Caco-2 (cell line): ENCODE data around the gene NRF1. TPM values are rescaled to one million over a fixed set of nuclear protein-coding genes. Genes with fewer than 3 reads are reported as not detected.
A peak's percentile ranks its signal among the peaks of the same experiment; 100 is the strongest.

Experiments used
- BruUV-seq: library from RNA; stranded (reverse); fragments of 400-500 nt; replicated peaks from 2 replicates; lab custom pipeline; 2021; lab: Mats Ljungman, UMichigan
- CTCF ChIA-PET: fragments of 300-600 bp; sonication (Branson Sonifier 250); formaldehyde crosslinking; loops from one replicate; lab custom pipeline; 2022; ENCODE audit warnings: antibody characterized with exemption; lab: Charles Lee
- POLR2A ChIA-PET: fragments of 300-600 bp; sonication (Branson Sonifier 250); formaldehyde crosslinking; loops from one replicate; lab custom pipeline; 2022; ENCODE audit warnings: antibody characterized with exemption; lab: Charles Lee
- DNase-seq, 2 experiments: peaks; one replicate each; pipeline versions ENCODE4 v3.0.0 to v3.0.0-alpha.2; 2020 to 2022
- H3K27me3 ChIP-seq: replicated peaks from 2 replicates; pipeline ENCODE4 v1.6.0; 2011; ENCODE audit warnings: low read length; ENCODE audit not compliant: control insufficient read depth, insufficient read depth
- H3K36me3 ChIP-seq: 2 replicates; pipeline ENCODE4 v1.5.1; 2011; ENCODE audit warnings: low read length; ENCODE audit not compliant: control insufficient read depth, insufficient read depth
- H3K4me1 ChIP-seq: fragments of 250-450 bp; sonication (Bioruptor Pico); 2 replicates; pipeline ENCODE4 v1.5.1; 2020; ENCODE audit warnings: mild to moderate bottlenecking
- H3K4me3 ChIP-seq: 2 replicates; pipeline ENCODE4 v1.5.1; 2011; ENCODE audit warnings: low read depth, mild to moderate bottlenecking, control low read depth, low read length
- H3K9me3 ChIP-seq: fragments of 250-450 bp; sonication (Bioruptor Pico); 2 replicates; pipeline ENCODE4 v1.5.1; 2020; ENCODE audit warnings: mild to moderate bottlenecking, moderate library complexity
- H3K27ac Mint-ChIP-seq: one replicate; pipeline ENCODE4 v1.8.0; 2022; ENCODE audit warnings: mixed read lengths; ENCODE audit not compliant: unreplicated experiment
- H3K27me3 Mint-ChIP-seq: one replicate; pipeline ENCODE4 v1.8.0; 2022; ENCODE audit warnings: mixed read lengths; ENCODE audit not compliant: insufficient read depth, unreplicated experiment
- H3K36me3 Mint-ChIP-seq: one replicate; pipeline ENCODE4 v1.8.0; 2022; ENCODE audit warnings: mild to moderate bottlenecking, mixed read lengths; ENCODE audit not compliant: insufficient read depth, unreplicated experiment
- H3K4me1 Mint-ChIP-seq: one replicate; pipeline ENCODE4 v1.8.0; 2022; ENCODE audit warnings: low read depth, mixed read lengths; ENCODE audit not compliant: unreplicated experiment
- H3K4me3 Mint-ChIP-seq: one replicate; pipeline ENCODE4 v1.8.0; 2022; ENCODE audit warnings: mild to moderate bottlenecking, moderate library complexity, mixed read lengths; ENCODE audit not compliant: unreplicated experiment
- H3K9me3 Mint-ChIP-seq: one replicate; pipeline ENCODE4 v1.8.0; 2022; ENCODE audit warnings: mixed read lengths; ENCODE audit not compliant: unreplicated experiment
- intact Hi-C: fragments of 100-400 bp; cut with micrococcal nuclease; formaldehyde crosslinking; loops from one replicate; pipeline ENCODE4 v1.10.0; 2022; ENCODE audit not compliant: unreplicated experiment
- total RNA-seq: library from RNA; stranded (reverse); gene quantifications from 2 replicates; pipeline ENCODE4 v1.2.3, GENCODE V29; 2022
- TF ChIP-seq, protein P1 (sequence below), 2 experiments: fragments of 200-600 bp in 1 of 2; IDR thresholded peaks; 1 replicate in 1 of 2; 2 replicates in 1 of 2; pipeline versions ENCODE4 v1.5.1 to v1.8.0; 2011 to 2022; ENCODE audit warnings: antibody characterized with exemption in 1 of 2, control low read depth in 1 of 2, inconsistent platforms in 1 of 2, low read depth in 1 of 2, low read length in 1 of 2, mild to moderate bottlenecking in 1 of 2, moderate library complexity in 1 of 2; ENCODE audit not compliant: insufficient read depth in 1 of 2, severe bottlenecking in 1 of 2, unreplicated experiment in 1 of 2

Gene NRF1
- total RNA-seq, 1 experiment from 2014 or later, result 22.5 TPM

DNA sequence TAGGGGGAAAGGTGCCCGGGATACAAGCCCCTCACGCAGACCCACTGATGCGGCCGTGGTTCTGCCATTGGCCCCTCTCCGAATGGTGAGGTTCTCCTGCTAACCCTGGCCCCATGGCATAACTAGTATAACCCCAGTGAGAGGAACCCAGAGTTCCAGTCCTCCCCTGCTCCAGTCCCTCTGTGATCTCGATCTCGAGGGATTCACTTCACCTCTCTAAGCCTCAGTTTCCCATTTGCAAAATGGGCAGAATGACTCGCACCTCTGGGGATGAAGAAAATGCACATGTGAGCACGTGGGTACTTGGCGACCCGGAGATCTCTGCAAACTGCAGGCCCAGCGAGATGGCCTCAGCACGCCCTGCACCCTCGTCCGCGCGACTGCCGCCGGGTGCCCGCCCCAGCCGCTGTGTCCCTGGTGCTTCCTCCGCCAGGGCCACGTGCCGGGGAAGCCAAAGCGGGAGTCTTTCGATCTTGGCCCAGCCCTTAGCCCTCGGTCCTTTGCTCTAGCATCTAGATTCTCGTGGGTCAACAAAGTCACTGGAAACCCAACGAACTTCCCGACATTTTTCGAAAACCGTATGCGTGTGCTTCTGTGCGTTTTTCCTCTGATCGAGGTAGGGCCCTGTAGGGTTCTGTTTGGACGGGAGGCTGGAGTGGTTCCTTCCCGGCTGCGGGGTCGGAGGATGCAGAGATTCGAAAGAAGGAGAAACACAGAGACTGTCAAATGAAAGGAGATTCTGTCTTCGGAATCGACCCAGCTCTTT lies 171.5 kb downstream of the NRF1 start:
- Mint-ChIP-seq H3K27me3 (no peaks in the 10 kb centered on the region), H3K4me3 (peak overlapping the region; percentile 81), H3K9me3 (no peaks in the 10 kb centered on the region), H3K4me1 (peaks cover 6% of the 10 kb centered on the region), H3K27ac (no peak overlapping the region), H3K36me3 (peaks cover 13% of the 10 kb centered on the region)
- intact Hi-C loops, result loop anchor here (5.0 kb wide), 1 partner anchor 229 kb away; no protein-coding TSS in a partner anchor
- no peaks in the 10 kb centered on the region for H3K27me3 ChIP-seq
- H3K4me3 ChIP-seq, result no peak overlapping the region
- H3K9me3 ChIP-seq, result no peaks in the 10 kb centered on the region
- BruUV-seq, result no TSS peak
- CTCF ChIA-PET, result no interaction called here
- DNase-seq, result no peak
- TF ChIP-seq, protein P1, sequence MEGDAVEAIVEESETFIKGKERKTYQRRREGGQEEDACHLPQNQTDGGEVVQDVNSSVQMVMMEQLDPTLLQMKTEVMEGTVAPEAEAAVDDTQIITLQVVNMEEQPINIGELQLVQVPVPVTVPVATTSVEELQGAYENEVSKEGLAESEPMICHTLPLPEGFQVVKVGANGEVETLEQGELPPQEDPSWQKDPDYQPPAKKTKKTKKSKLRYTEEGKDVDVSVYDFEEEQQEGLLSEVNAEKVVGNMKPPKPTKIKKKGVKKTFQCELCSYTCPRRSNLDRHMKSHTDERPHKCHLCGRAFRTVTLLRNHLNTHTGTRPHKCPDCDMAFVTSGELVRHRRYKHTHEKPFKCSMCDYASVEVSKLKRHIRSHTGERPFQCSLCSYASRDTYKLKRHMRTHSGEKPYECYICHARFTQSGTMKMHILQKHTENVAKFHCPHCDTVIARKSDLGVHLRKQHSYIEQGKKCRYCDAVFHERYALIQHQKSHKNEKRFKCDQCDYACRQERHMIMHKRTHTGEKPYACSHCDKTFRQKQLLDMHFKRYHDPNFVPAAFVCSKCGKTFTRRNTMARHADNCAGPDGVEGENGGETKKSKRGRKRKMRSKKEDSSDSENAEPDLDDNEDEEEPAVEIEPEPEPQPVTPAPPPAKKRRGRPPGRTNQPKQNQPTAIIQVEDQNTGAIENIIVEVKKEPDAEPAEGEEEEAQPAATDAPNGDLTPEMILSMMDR (IDR thresholded peaks at IDR 0.05; ENCODE audit: insufficient read depth in 1 of 2, low read depth in 1 of 2, low read length in 1 of 2, severe bottlenecking in 1 of 2, unreplicated experiment in 1 of 2), result no peak
- POLR2A ChIA-PET, result no interaction called here
- H3K4me1 ChIP-seq, result peaks cover 12% of the 10 kb centered on the region
- no peaks in the 10 kb centered on the region for H3K36me3 ChIP-seq

- DNase-seq, result no peak
- H3K27me3 ChIP-seq, result no peaks in the 10 kb centered on the region
- intact Hi-C loops, result loop anchor here (5.0 kb wide), 1 partner anchor 229 kb away; no protein-coding TSS in a partner anchor
- BruUV-seq, result TSS peak; percentile 26
- H3K4me3 ChIP-seq, result no peak overlapping the region
- Mint-ChIP-seq H3K27me3 (no peaks in the 10 kb centered on the region), H3K36me3 (peaks cover 13% of the 10 kb centered on the region), H3K9me3 (no peaks in the 10 kb centered on the region), H3K4me1 (peaks cover 6% of the 10 kb centered on the region), H3K4me3 (no peak overlapping the region), H3K27ac (no peak overlapping the region)
- ChIA-PET CTCF (no interaction called here), POLR2A (no interaction called here)
- H3K4me1 ChIP-seq, result peaks cover 8% of the 10 kb centered on the region
- H3K9me3 ChIP-seq, result no peaks in the 10 kb centered on the region
- H3K36me3 ChIP-seq, result no peaks in the 10 kb centered on the region
- TF ChIP-seq, protein P1 (IDR thresholded peaks at IDR 0.05; ENCODE audit: insufficient read depth in 1 of 2, low read depth in 1 of 2, low read length in 1 of 2, severe bottlenecking in 1 of 2, unreplicated experiment in 1 of 2), result no peak
Observed at GRCh38 chr7:129783584-129783919, 172.0 kb downstream of the NRF1 start.

DNA sequence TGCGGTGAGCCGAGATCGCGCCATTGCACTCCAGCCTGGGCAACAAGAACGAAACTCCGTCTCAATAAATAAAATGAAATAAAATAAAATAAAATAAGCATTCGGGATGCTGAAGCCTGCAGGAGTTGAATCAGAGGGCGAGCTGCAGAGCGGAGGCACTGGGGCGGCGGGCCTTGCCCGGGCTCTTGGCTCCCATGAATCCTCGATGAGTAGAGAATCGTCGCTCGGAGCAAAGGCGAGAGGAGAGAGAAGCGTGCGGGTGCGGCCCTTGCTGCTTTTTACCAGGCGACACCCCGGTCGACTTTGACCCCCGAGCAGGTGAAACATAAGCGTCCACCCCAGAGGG lies 172.9 kb downstream of the NRF1 start:
- Mint-ChIP-seq H3K4me1 (peaks cover 6% of the 10 kb centered on the region), H3K9me3 (no peaks in the 10 kb centered on the region), H3K27me3 (no peaks in the 10 kb centered on the region), H3K27ac (no peak overlapping the region), H3K4me3 (no peak overlapping the region), H3K36me3 (peaks cover 13% of the 10 kb centered on the region)
- Histone ChIP-seq H3K36me3 (no peaks in the 10 kb centered on the region), H3K9me3 (no peaks in the 10 kb centered on the region), H3K27me3 (no peaks in the 10 kb centered on the region), H3K4me3 (no peak overlapping the region), H3K4me1 (peaks cover 4% of the 10 kb centered on the region; the same call in 1 of the 2 replicates)
- ChIA-PET POLR2A (no interaction called here), CTCF (no interaction called here)
- intact Hi-C loops, result loop anchor here (5.0 kb wide), 1 partner anchor 228 kb away; no protein-coding TSS in a partner anchor
- no peak for DNase-seq
- TF ChIP-seq, protein P1 (IDR thresholded peaks at IDR 0.05; ENCODE audit: insufficient read depth in 1 of 2, low read depth in 1 of 2, low read length in 1 of 2, severe bottlenecking in 1 of 2, unreplicated experiment in 1 of 2), result no peak
- no TSS peak for BruUV-seq
